GM21529 (cell line): ENCODE measurements around the gene PIMREG.
A peak's percentile ranks its signal among the peaks of the same experiment; 100 is the strongest.

ENCODE experiments used
- ATAC-seq: cut with Tn5 transposase; IDR thresholded peaks from one replicate; pipeline ENCODE4 v1.9.1; 2021; ENCODE audit not compliant: unreplicated experiment

The PIMREG gene, protein sequence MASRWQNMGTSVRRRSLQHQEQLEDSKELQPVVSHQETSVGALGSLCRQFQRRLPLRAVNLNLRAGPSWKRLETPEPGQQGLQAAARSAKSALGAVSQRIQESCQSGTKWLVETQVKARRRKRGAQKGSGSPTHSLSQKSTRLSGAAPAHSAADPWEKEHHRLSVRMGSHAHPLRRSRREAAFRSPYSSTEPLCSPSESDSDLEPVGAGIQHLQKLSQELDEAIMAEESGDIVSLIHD

GRCh38 chr17:6443692-6444570 lies at the start of gene PIMREG:
PIMREG (plus strand) TSS chr17:6444455; CDS start chr17:6445111, 656 bp downstream.
- peak; percentile 80 for ATAC-seq

GRCh38 chr17:6398955-6399354 lies 45.3 kb upstream of the PIMREG start:
- ATAC-seq = no peak

- no peak for ATAC-seq
Measured at GRCh38 chr17:6402258-6402657, 42.0 kb upstream of the PIMREG start.

- no peak for ATAC-seq
Measured at GRCh38 chr17:6408276-6408675, 36.0 kb upstream of the PIMREG start.

DNA sequence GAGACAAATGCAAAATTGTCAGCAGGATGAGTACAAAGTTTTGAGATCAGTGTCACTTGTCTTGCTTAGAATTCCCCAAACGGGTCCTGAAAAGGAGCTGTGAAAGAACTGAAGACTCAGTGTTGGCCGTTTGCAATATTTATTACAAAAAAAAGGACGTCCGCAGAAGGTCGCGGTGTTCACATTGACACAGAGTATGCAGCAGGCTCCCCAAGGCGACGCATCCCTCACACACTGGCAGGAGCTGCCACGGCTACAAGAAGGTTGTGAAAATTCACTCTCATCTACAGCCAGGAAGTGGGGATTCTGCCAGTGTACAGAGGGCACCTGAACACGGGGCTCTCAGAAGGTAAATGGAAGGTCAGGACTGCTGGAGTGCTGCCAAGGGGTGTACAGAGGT lies 35.5 kb upstream of the PIMREG start:
- no peak for ATAC-seq

- no peak for ATAC-seq
Measured at GRCh38 chr17:6413065-6413464, 31.2 kb upstream of the PIMREG start.

GRCh38 chr17:6415616-6416015 lies 28.6 kb upstream of the PIMREG start:
- ATAC-seq = no peak

DNA sequence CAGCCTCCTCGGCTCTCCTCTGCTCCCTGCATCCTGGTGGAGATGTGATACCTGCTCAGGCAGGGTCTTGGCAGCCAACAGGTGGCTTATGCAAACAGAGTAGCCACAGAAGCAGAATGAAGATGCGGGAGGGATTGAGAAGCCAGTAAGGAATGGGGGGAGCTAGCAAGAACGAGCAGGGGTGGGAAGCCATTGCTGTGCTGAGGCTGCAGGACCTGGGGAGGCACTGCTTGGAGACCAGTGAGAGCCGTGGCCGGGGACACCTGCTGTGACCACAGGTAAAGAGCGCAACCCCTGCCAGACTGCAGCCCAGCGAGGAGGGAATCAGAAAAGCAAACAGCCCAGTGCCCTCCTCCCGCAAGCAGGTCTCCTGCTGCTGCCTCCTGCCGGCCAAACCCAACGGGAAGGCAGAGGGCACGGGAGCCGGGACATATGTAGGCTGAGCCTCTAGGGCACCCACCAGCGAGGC lies 24.0 kb upstream of the PIMREG start:
- ATAC-seq = no peak

DNA sequence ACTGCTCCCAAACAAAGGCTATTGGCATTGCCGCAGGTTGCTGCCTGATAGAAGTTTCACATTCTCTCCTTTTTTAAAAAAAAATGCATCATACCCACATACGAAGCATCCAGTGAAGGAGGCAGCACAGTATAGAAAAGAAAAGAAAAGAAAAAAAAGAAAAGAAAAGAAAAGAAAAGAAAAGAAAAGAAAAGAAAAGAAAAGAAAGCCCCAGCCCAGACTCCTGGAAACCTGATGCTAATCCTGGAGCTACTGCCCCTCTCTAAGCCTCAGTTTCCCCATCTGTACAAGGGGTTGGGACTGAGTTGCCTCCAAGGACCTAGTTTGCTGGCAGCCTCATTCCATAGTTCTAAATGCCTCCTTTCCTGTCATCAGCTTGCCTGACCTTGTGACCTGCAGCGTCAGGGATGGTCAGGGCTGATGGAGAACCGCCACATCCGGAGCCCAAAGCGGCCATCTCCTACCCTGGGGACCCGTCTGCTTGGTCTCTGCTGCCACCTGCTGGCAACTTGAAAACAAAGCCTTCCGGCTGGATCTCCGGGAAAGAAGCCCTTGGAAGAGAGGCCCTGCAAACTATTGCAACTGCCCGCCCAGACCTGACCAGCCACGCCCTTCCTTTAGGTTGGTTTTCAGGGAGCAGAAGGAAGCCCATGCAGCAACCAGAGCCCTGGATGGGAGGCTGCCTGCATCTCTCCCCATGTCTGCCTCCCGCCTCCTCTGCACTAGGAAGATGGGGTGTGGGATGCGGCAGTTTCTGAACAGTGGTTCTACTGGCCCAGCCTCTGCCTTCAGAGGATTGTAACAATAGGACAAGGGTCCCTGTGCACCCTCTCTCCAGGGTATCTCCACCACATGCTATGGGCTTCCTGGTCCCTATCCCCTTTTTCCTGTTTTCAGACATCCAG lies 22.3 kb upstream of the PIMREG start:
- no peak for ATAC-seq

GRCh38 chr17:6422654-6423241 lies 21.5 kb upstream of the PIMREG start:
- ATAC-seq = no peak

GRCh38 chr17:6423931-6424330 lies 20.3 kb upstream of the PIMREG start:
- no peak for ATAC-seq

GRCh38 chr17:6425407-6425806 lies 18.8 kb upstream of the PIMREG start:
- no peak for ATAC-seq

DNA sequence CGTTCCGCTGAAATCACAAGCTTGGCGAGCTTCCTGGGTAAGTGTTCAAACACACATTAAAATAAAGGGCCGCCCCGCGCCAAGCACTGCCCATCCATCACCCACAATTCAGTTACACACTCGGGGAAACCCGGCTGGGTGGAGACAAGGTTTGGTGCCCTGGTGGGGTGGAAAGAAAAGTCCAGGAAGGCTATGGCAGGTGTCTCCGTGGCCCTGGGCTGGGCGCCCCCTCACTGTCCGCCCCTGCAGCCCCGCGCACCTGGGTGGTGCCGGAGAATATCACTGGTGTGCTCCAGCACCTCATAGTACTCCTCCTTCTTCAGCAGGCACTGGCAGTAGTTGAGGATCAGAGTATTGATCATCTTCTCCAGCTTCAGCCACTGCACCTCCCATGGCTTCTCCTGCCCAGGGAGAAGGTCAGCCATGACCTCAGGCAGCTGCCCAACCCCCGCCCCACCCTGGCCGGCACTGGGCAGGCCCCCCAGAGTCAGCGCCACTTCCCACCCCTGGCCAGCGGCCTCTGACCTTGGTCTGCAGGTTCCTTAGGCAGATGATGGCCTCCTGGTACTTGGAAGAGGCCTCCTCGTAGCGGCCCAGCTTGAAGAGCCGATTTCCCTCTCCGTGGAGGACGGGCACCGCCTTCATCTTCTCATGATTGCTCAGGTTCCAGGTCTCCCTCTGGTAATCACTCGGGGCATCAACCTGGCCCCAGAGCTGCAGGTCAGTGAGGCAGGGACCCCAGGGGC lies 17.7 kb upstream of the PIMREG start:
- ATAC-seq = no peak

- ATAC-seq = no peak
Measured at GRCh38 chr17:6427279-6427781, 16.9 kb upstream of the PIMREG start.

DNA sequence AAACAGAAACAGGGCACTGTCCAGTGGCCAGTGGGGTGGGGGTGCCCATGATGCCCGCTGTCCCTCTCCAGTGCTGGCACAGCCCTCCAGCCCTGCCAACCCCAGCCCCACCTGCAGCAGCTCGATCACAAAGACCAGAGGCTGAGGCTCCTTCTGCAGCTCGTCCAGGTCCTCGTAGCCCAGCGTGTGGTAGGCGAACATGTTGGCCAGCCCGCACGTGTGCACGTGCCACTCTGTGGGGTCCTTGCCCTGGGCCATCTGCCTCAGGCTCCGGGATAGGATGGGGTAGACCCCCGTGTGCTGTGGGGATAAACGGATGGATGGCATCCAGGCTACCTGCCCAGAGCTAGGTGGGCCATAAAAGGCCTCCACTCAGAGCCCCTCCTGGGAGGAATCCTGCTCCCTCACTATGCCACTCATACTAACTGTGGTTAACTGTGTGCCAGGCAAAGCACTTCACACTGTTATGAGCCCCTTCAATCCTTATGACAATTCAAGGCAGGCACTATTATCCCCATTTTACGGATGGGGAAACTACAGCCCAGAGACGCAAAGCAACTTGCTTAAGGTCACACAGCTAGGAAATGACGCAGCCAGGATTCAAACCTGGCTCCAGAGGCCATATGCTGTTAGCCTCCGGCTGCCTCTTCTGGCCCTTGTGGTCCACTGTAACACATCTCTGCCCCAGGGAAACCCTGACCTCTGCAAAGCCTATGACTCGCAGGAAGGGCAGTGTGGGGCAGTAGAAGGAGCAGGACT lies 15.9 kb upstream of the PIMREG start:
- no peak for ATAC-seq

DNA sequence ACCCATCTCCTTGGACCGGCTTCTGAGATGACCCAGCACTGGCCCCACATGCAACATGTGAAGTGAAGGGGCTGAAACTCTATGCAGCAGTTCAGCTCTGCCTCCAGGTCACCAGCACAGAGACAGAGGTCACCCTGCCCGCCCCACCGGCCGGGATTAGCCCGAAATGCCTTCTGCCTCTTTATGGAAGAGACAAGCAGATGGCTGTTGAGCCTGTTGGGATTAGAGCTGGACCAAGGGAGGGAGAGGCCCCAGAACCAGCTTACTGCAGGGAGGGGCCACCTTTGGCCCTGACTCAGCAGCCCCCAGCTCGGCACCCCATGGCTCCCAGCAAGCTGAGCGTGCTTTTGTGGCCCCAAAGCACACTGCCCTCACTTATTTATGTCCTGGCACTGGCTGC lies 15.0 kb upstream of the PIMREG start:
- no peak for ATAC-seq

DNA sequence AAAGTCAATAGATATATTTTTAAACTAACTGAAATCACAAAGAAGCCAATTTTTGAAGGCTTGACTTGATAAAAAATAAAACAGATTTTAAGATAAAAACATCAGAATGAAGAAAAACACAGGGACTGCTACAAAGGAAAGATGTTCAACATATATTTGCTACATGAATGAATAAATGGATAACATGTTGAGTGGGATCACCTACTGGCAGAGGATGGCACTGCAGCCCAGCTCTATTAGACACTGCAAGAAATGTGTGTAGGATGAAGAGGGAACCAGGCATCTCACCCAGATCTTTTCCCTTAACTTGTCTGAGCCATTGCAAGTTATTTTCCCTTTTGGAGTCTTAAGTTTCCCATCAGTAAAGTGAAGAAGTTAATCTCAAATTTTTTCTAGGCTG lies 13.5 kb upstream of the PIMREG start:
- no peak for ATAC-seq

DNA sequence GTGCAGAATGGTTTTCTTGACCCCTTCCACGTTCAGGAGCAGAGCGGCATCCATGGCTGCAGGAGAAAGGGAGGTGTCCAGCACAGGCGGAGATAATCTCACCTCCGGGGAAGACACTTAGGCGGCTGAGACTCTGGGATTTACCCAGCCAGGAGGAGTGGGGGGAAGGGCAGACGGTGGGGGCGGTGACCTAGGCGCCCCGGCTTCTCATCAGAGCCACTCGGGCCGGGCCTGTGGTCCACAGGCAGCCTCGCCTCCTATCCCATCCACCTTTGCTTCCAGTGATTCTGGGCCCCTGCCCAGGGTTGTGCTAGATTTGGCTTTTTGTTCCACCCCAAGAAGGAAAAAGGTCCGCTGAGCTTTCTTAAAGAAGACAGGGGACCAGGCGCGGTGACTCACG lies 9.2 kb upstream of the PIMREG start, which contains the start of gene AIPL1:
Gene AIPL1, minus strand, starts transcription at position 71 of the 400 bp plus-strand sequence. Its CDS starts 17 bp downstream, at position 54.
- ATAC-seq = no peak

GRCh38 chr17:6435968-6436367 lies 8.3 kb upstream of the PIMREG start:
- no peak for ATAC-seq
